Stimulated activated CD8-positive, alpha-beta memory T cell treated with anti-CD3 and anti-CD28 coated beads, Interleukin-7, amount 100 ng/mL, for 1 hour (primary cell): Measurements from ENCODE around the gene PHEX.

Source experiments
- DNase-seq, 2 donors: peaks; one replicate each; pipeline ENCODE4 v3.0.0-alpha.2; 2020; ENCODE audit warnings: low read depth in 2 of 2

Gene PHEX

DNA sequence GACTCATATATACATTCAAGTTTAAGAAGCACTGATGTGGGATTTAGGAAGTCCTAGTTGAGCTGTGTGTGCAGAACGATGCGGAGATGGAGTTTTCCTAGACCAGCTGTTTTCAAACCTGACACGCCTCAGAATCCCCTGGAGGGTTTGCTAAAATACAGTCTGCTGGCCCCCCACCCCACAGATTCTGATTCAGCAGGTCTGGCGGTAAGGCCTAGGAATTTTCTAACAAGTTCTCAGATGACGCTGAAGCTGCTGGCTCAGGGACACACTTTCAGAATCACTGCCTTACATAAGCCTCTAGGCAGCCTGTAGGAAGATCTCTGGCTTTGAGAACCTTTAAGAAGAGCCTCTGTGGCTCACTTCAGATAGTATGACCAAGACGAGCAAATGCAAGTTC, 73.1 kb downstream of the PHEX start:
- DNase-seq, result no peak

DNA sequence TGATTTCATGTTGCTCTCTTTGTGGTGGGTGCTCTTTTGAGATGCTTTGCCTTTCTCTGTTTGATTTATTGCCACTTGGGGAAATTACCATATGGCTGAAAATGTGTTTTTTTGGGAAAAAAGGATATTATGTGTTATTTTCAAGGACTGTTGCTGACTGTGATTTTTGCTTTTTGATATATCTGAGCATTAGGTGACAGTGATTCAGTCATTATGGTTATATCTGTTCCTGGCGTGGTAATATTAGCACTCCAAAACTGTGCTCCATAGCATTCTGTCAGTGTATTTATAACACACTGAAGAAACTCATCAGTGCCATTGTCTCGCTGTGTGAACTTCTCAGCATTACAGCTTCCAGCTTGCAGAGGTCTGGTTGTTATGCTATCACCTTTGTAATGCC, 73.8 kb downstream of the PHEX start:
- DNase-seq, result no peak

DNA sequence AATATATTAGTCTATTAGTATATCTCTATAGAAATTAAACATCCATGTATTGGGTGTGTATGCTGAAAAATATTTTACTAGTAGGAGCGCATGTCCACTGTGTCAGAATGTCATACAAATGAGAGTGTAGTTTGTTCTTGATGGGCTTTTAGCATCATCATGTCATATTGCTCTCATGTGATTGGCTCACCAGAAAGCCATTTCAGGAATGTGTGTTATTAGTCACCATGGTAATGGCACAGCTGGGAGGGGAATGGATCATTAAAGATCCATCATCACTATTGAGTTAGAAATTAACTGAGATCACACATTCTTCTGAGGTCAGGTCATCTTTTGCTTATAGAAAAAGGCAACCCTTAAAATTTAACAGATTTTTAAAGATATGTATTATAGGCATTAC, 77.3 kb downstream of the PHEX start:
- no peak for DNase-seq

DNA sequence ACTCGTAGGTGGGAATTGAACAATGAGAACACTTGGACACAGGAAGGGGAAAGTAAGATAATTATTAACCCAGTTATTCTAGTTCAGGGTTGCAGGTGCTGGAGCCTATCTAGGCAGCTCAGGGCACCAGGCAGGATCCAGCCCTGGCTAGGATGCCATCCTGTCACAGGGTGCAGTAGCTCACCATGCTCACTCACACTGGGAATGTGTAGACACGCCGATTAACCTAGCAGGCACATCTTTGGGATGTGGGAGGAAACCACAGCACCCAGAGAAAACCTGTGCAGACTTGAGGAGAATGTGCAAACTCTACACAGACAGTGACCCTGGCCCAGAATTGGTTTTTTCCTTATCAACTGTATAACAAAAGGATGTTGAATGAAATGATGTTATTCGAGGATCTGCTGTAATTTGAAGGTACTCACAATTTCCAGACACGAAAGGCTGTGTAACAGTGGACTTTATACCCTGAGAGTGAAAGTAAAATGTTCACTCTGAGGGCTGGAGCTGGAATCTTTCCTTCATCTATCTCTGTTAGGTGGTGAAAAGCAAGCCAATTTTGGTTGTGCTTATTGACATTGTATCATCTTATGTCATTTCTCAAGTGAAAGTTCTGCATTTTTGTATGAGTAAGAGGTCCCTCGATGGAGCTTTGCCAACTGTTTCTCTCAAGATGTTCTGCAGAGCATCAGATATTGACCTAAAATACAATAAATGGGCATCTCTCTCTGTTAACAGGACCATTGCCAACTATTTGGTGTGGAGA, 78.8 kb downstream of the PHEX start:
- DNase-seq, result no peak

DNA sequence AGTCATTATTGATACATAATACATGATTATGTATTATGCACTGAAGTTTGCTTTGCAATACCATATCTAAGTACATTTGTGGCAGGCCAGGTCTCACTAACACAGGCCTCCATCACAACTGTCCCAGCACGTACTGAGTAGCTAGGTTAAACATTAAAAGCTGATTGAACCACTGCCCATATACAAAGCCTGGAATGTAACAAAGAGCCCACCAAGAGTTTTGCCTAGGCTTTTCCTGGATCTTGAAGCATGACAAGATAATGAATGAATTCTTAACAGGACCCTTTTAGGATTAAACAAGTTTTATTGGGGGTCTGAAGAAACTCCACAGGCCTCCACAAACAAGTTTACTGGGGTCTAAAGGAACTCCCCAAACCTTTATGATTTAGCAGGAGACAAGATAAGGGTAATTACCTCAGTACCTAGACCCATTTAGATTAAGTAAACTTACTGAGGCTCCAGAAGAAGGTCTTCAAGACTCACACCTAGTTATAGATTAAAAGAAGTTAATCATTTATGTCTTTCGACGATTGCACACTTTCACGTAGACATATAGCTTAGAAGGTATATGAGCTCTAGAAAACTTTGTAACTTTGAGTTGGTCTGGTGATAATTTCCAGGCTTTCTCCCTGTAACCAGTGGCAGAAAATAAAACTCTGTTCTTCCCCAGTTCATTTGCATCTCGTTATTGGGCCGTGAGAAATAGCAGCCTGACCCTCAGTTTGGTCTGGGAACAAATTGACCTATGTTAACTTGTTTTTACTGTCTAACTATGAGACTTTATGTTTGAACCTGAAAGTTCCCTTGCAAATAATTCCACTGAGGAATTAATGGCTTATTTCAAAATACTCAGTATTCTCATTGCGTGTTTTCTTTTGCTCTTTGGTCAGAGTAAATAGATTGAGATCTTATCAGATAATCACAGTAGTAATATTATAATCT, 84.8 kb downstream of the PHEX start:
- no peak for DNase-seq

GRCh38 chrX:22117633-22118032, 85.5 kb downstream of the PHEX start:
- DNase-seq, result no peak

GRCh38 chrX:22118161-22118830, 86.2 kb downstream of the PHEX start:
- no peak for DNase-seq

- no peak for DNase-seq
These were observed 89.0 kb downstream of the PHEX start for GRCh38 chrX:22121161-22121560.

- DNase-seq, result no peak
These were observed 90.4 kb downstream of the PHEX start for GRCh38 chrX:22122510-22122909.

DNA sequence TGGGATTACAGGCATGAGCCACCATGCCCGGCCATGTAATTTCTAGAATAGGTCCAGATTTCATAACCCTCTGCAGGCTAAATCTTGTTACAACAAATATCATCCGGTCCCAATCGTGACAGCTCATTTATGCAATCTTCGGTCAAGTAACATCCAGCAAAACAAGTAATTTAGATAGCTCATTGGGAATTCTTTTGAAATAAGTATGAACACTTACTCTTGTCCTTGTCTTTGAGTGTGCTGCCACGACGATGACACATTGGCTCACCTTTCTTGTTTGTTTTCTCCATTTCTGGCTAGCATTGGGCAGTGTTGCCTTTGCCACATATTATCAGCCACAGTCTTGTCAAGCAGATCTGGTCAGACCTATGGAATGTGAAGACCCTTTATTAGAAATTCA, 92.0 kb downstream of the PHEX start:
- DNase-seq, result no peak

- DNase-seq, result no peak
These were observed 93.4 kb downstream of the PHEX start for GRCh38 chrX:22125481-22125880.

DNA sequence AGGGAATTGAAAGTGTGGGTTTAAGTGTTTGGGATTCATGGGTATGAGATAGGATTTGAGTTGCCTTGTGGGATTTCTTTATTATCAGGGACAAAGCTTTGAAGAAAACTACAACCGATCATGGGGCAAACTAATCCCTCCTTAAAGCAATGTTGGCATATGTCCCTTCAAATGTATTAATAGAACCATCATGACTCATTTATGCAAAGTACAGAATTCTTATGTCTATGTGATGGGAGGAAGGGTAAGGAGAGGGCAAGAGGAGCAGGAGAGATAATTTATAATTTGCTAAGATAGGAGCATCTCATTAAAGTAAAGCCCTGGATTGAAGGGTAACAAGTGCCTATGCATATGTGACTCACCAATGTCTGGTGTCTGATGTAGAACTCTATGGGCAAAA, 94.2 kb downstream of the PHEX start:
- no peak for DNase-seq

DNA sequence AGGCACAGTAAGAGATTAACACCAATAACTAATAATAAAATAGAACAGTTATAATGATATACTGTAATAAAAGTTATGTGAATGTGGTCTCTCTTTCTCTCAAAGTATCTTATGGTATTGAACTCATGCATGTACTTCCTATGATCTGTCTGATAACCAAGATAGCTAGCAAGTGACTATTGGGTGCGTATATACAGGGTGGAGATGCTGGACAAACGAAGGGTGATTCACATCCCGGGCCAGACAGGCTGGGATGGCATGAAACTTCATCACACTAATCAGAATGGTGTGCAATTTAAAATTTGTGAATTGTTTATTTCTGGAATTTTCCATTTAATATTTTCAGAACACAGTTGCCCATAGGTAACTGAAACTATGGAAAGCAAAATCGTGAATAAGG, 96.8 kb downstream of the PHEX start:
- no peak for DNase-seq

GRCh38 chrX:22134681-22135080, 102.6 kb downstream of the PHEX start:
- DNase-seq, result no peak

GRCh38 chrX:22135171-22135711, 103.1 kb downstream of the PHEX start:
- no peak for DNase-seq

GRCh38 chrX:22135994-22136684, 104.0 kb downstream of the PHEX start:
- no peak for DNase-seq

GRCh38 chrX:22136711-22137110, 104.6 kb downstream of the PHEX start:
- DNase-seq, result no peak

- no peak for DNase-seq
These were observed 107.7 kb downstream of the PHEX start for GRCh38 chrX:22139822-22140221.

DNA sequence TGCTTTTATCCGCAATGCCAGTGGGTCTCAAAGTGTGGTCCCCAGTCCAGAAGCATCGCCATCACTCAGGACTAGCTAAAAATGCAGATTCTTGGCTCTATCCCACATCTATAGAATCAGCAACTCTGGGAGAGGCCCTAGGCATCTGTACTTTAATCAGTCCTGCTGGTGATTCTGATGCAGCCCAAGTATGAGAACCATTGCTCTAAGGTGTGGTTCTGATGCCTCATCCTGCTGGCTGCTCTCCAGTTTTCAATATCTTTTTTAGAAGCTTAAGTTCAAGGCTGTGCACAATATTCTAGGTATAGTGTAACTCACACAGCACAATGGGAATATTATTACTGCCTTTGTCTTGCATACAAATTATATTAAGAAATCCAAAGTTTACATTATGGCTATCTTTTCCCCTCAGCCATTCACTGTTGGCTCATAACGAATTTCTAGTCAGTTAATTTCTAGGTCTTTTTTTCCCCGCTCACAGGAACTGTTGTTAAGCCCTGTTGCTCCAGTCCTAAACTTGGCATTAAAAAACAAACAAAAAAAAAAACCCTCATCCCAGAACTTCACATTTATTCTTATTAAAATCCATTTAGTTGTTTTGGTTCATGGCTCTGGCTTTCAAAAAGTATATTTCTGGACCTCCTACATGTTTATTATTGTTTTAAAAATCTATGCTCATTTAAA, 109.1 kb downstream of the PHEX start:
- DNase-seq, result no peak

DNA sequence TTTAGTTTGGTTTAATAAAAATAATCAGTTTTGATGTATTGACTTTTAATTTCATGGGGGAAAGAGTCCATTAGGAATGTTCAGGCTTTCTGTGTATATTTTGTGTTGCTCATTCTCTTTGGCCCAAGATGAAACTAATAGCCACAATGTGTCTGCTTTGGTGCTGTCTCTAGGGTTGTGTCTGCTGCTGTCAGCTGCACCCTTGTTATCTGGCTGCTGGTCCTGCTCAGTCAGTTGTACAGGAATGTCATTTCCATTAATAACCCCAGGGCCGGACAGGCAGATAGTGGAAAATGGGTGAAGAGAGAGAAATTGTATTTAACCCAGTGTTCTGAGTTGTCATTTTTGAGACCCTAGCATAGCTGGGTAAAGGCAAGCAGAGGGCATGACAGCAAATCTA, 115.1 kb downstream of the PHEX start:
- no peak for DNase-seq

GRCh38 chrX:22147942-22148341, 115.8 kb downstream of the PHEX start:
- DNase-seq, result no peak
